Glutamatergic neuron (in vitro differentiated cells): ENCODE results near the gene COX7A2. TPM values are rescaled to one million over a fixed set of nuclear protein-coding genes. Genes with fewer than 3 reads are reported as not detected.

Experiments used
- DNase-seq: peaks from one replicate; pipeline ENCODE4 v3.0.0; 2022
- H3K27ac Mint-ChIP-seq: one replicate; pipeline ENCODE4 v1.8.0; 2020; ENCODE audit warnings: mild to moderate bottlenecking, mixed read lengths, inconsistent platforms; ENCODE audit not compliant: unreplicated experiment
- H3K27me3 Mint-ChIP-seq: one replicate; pipeline ENCODE4 v1.8.0; 2020; ENCODE audit warnings: mild to moderate bottlenecking, moderate library complexity, mixed read lengths, inconsistent platforms; ENCODE audit not compliant: unreplicated experiment
- H3K36me3 Mint-ChIP-seq: one replicate; pipeline ENCODE4 v1.8.0; 2020; ENCODE audit warnings: mild to moderate bottlenecking, mixed read lengths, inconsistent platforms; ENCODE audit not compliant: unreplicated experiment
- H3K4me1 Mint-ChIP-seq: one replicate; pipeline ENCODE4 v1.8.0; 2020; ENCODE audit warnings: mild to moderate bottlenecking, low read depth, mixed read lengths, inconsistent platforms; ENCODE audit not compliant: unreplicated experiment
- H3K4me3 Mint-ChIP-seq: one replicate; pipeline ENCODE4 v1.8.0; 2020; ENCODE audit warnings: mild to moderate bottlenecking, mixed read lengths, inconsistent platforms; ENCODE audit not compliant: unreplicated experiment
- H3K9me3 Mint-ChIP-seq: one replicate; pipeline ENCODE4 v1.8.0; 2020; ENCODE audit warnings: mild to moderate bottlenecking, moderate library complexity, mixed read lengths, inconsistent platforms; ENCODE audit not compliant: unreplicated experiment
- CTCF ChIP-seq: fragments of 200-600 bp; sonication (generic); IDR thresholded peaks from one replicate; pipeline ENCODE4 v1.5.0; 2021; ENCODE audit not compliant: partially characterized antibody, unreplicated experiment
- total RNA-seq: library from RNA; stranded (reverse); fragmentation: NEBNext Ultra II Directional; extraction: Animal tissue kit (Norgen Biotek cat#: 25700); gene quantifications from one replicate; pipeline ENCODE4 v1.2.1, GENCODE V29; 2021; ENCODE audit not compliant: unreplicated experiment

COX7A2 gene
- total RNA-seq, 1 donor from 2014 or later, result 527 TPM

- no peak for DNase-seq
- no peak for TF ChIP-seq CTCF
- peak overlapping the region; percentile 49 for H3K4me3 Mint-ChIP-seq
- H3K9me3 Mint-ChIP-seq, result peaks cover 16% of the 10 kb centered on the region
- H3K27me3 Mint-ChIP-seq, result peaks cover 35% of the 10 kb centered on the region
- H3K36me3 Mint-ChIP-seq, result peaks cover 4% of the 10 kb centered on the region
- H3K4me1 Mint-ChIP-seq, result peaks cover 24% of the 10 kb centered on the region
- H3K27ac Mint-ChIP-seq, result no peak overlapping the region
These were observed 39.9 kb downstream of the COX7A2 start for GRCh38 chr6:75203721-75204120.

GRCh38 chr6:75202676-75203131, 40.9 kb downstream of the COX7A2 start:
- TF ChIP-seq CTCF, result no peak
- Mint-ChIP-seq H3K9me3 (peaks cover 10% of the 10 kb centered on the region), H3K27me3 (peaks cover 28% of the 10 kb centered on the region), H3K4me3 (peak overlapping the region; percentile 90), H3K27ac (no peak overlapping the region), H3K4me1 (peaks cover 13% of the 10 kb centered on the region), H3K36me3 (no peaks in the 10 kb centered on the region)
- DNase-seq, result no peak

- Mint-ChIP-seq H3K4me3 (peak overlapping the region; percentile 90), H3K27ac (peak overlapping the region; percentile 34), H3K36me3 (no peaks in the 10 kb centered on the region)
These were observed 41.5 kb downstream of the COX7A2 start for GRCh38 chr6:75201901-75202672.

GRCh38 chr6:75201021-75201420, 42.6 kb downstream of the COX7A2 start:
- H3K4me1 Mint-ChIP-seq, result peaks cover 4% of the 10 kb centered on the region
- H3K9me3 Mint-ChIP-seq, result peaks cover 5% of the 10 kb centered on the region
- no peak for TF ChIP-seq CTCF
- H3K27ac Mint-ChIP-seq, result no peak overlapping the region
- H3K36me3 Mint-ChIP-seq, result no peaks in the 10 kb centered on the region
- peaks cover 20% of the 10 kb centered on the region for H3K27me3 Mint-ChIP-seq
- DNase-seq, result no peak
- no peak overlapping the region for H3K4me3 Mint-ChIP-seq

More at GRCh38 chr6:75201901-75202672, 41.5 kb downstream of the COX7A2 start:
- peaks cover 8% of the 10 kb centered on the region for H3K4me1 Mint-ChIP-seq
- no peak for TF ChIP-seq CTCF
- peaks cover 6% of the 10 kb centered on the region for H3K9me3 Mint-ChIP-seq
- peaks cover 24% of the 10 kb centered on the region for H3K27me3 Mint-ChIP-seq
- DNase-seq, result peak; percentile 54

GRCh38 chr6:75199889-75200288, 43.7 kb downstream of the COX7A2 start:
- Mint-ChIP-seq H3K27ac (no peak overlapping the region), H3K9me3 (peaks cover 1% of the 10 kb centered on the region), H3K4me1 (no peaks in the 10 kb centered on the region), H3K4me3 (no peak overlapping the region), H3K36me3 (no peaks in the 10 kb centered on the region), H3K27me3 (peaks cover 20% of the 10 kb centered on the region)
- no peak for TF ChIP-seq CTCF
- no peak for DNase-seq
